ENCODE measurements around the gene IRF6.

IRF6 gene

DNA sequence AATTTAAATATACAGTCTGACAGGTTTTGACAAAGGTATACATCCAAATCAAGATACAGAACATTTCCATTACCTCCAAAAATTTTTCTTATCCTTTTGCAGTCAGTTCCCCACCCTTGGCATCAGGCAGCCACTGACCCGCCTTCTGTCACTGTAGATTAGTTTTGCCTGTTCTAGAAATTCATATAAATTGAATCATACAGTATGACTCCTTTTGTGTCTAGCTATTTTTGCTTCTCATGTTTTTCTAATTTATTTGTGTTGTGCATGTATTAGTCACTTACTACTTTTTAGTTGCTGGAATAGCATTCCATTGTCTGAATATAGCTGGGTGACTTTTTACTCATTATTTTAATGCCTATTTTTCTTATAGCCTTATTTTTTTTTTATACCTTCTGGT lies 25.7 kb upstream of the IRF6 start:
- H3K4me3 Mint-ChIP-seq = peak overlapping the region; percentile 2
- no peak overlapping the region for H3K27ac Mint-ChIP-seq
- H3K4me1 Mint-ChIP-seq (ENCODE audit: low read depth) = peaks cover 65% of the 10 kb centered on the region
- no peaks in the 10 kb centered on the region for H3K9me3 Mint-ChIP-seq (ENCODE audit: low read depth)
- no peaks in the 10 kb centered on the region for H3K27me3 Mint-ChIP-seq
- peaks cover 26% of the 10 kb centered on the region for H3K36me3 Mint-ChIP-seq

DNA sequence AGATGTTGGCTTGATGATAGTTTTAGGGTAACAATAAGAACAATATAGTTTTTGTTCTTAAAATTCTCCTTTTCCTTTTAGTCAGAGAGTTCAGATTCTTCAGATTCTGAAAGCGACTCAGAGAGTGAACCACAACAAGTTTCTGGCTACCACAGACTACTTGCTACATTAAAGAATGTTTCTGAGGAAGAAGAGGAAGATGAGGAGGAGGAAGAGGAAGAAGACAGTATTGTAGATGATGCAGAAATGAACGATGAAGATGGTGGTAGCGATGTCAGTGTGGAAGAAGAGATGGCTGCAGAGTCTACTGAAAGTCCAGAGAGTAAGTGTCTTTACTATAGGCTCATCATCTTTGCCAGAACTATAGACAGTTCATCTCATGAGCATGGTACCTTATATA lies 24.8 kb upstream of the IRF6 start:
- peaks cover 26% of the 10 kb centered on the region for H3K36me3 Mint-ChIP-seq
- no peaks in the 10 kb centered on the region for H3K9me3 Mint-ChIP-seq (ENCODE audit: low read depth)
- peak overlapping the region; percentile 3 for H3K4me3 Mint-ChIP-seq
- H3K4me1 Mint-ChIP-seq (ENCODE audit: low read depth) = peaks cover 57% of the 10 kb centered on the region
- peak overlapping the region; percentile 22 for H3K27ac Mint-ChIP-seq
- no peaks in the 10 kb centered on the region for H3K27me3 Mint-ChIP-seq

DNA sequence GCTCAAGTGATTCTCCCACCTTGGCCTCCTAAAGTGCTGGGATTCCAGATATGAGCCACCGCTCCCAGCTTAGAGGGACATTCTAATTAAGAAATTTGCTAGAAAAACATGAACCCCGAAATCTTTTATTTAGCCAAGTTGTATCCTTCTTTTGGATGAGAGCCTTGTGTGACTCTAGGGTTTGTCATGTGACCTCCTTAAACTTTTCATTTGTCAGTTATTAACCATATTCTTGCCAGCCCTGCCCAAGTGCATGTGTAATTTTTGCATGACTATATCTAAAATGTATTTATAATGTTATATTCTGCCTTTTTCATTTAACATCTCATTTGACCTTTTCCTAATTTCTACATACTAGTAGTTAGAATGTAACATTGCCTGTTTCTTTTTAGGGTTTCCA lies 23.8 kb upstream of the IRF6 start:
- Mint-ChIP-seq H3K27ac (peak overlapping the region; percentile 89), H3K36me3 (peaks cover 22% of the 10 kb centered on the region), H3K4me1 (ENCODE audit: low read depth) (peaks cover 47% of the 10 kb centered on the region)

DNA sequence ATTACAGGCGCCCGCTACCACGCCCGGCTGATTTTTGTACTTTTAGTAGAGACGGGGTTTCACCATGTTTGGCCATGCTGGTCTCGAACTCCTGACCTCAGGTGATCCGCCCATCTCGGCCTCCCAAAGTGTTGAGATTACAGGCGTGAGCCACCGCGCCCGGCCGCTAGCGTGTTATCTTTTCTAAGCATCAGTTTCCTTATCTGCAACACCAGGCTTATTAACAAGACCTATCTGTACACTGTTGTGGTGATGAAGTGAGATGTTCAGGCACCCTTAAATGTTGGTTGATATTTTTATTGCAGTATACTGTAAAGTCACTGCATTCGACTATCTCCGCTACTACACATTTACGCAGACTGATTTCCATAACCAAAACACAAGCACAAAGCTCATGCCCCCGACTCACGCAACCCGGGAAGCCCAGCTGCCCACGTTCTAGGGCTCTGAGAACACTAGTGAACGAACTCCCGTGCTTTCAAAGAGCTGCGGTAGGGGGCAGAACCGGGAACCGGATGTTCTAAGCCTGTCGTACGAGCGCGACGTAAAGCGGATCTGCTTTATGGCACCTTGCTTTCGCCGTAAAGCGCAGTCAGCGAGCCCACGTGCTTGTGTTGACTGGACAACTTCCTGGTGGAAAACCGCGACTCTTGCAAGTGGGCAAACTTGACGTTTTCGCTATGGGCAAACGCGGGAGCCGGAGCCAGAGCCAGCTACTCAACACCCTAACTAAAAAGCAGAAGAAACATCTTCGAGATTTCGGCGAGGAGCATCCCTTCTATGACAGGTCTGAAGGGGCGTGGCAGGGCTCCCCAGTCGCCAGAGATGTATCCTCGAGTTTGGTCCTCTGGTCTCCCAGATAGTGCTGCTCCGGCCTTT lies 21.7 kb upstream of the IRF6 start, which contains the start of gene UTP25:
Gene UTP25 (plus strand): TSS at position 589 of the 879 bp plus-strand sequence. CDS start 92 bp downstream, at position 681.
- Mint-ChIP-seq H3K4me1 (ENCODE audit: low read depth) (peaks cover 46% of the 10 kb centered on the region), H3K36me3 (peaks cover 14% of the 10 kb centered on the region), H3K4me3 (peak within 1 kb of the TSS; percentile 95), H3K9me3 (ENCODE audit: low read depth) (no peaks in the 10 kb centered on the region), H3K27me3 (peaks cover 4% of the 10 kb centered on the region), H3K27ac (peak within 1 kb of the TSS; percentile 95)

More for the DNA sequence above, 23.8 kb upstream of the IRF6 start:
- no peaks in the 10 kb centered on the region for H3K27me3 Mint-ChIP-seq
- H3K9me3 Mint-ChIP-seq (ENCODE audit: low read depth) = no peaks in the 10 kb centered on the region
- peak overlapping the region; percentile 95 for H3K4me3 Mint-ChIP-seq

DNA sequence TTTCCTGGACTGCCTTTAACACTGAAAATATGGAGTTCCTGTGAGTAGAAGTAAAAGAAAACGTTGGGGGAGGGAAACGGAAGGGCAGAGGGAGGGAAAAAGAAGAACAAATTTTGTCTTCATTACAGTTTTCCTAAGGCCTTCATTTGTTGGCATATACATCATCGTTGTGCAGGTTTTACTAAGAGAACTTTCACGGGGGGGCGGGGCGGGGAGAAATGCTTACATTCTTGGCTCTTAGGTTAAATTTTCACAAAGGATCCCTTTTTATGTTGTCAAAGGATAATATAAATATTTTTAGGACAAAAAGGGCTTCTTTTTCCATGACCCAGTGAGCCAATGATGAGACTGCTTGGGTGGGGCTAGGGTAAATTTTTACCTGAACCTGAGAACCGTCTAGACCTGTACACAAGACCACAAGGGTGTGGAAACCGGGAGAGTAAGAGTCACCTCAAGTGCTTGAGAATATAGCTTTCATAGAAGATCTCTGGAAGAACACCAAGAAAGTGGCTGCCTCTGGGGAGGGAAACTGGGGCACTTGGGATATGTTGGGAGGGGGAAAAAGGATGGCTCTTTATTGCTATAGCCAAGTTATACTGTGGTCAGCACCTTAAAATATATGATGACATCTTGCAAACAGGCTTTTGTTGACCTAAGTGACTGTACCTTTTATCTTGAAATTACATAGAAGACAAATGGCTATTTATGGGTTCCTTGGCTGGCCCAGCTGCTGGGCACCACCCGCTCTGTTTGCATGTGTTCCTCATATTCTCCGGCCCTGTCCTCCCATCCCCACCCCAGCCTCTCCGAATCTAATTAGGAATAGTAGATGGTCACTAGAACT lies 19.9 kb upstream of the IRF6 start:
- H3K4me3 Mint-ChIP-seq = no peak overlapping the region
- peaks cover 5% of the 10 kb centered on the region for H3K36me3 Mint-ChIP-seq
- H3K27ac Mint-ChIP-seq = peak overlapping the region; percentile 6
- peaks cover 13% of the 10 kb centered on the region for H3K27me3 Mint-ChIP-seq
- H3K4me1 Mint-ChIP-seq (ENCODE audit: low read depth) = peaks cover 33% of the 10 kb centered on the region
- H3K9me3 Mint-ChIP-seq (ENCODE audit: low read depth) = no peaks in the 10 kb centered on the region

DNA sequence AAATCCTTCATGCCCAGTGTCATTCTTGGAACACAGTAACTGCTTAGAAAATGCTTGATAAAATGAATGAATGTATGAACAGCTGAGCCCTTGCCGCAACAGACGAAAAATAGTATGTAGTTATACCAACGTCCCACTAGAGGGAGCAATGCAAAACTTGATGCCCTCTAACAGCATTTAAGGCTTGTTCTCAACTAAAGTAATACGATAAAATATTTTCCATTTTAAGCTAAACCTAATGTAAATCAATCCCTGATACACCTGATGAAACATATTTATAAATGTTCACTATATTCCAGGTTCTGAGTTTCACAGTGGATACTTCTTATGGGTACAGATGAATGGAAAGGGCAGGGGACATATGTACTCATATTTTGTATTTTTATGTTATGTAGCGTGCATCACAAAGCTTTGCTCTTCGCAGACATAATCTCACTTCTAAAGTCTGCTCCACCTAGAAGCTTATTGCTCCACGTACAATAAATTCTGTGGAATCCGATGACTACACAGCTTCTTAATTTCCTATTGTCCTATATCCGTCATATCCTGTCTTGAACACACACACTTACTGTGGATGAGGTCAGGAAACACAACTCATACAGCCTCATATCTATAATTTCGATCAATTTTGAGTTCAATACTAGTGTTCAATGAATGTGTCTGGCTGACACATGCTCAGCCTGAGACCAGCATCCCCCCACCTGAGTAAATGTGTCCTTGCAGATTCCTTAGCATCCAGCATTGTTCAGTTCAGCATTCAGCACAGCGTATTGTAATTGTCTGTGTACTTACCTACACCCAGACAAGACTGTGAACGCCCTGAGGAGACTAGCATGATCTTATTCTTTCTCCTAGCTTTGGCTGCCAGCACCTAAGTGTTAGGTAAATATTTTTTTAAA lies 17.4 kb upstream of the IRF6 start:
- Mint-ChIP-seq H3K4me1 (ENCODE audit: low read depth) (peaks cover 16% of the 10 kb centered on the region), H3K4me3 (no peak overlapping the region), H3K9me3 (ENCODE audit: low read depth) (no peaks in the 10 kb centered on the region)

DNA sequence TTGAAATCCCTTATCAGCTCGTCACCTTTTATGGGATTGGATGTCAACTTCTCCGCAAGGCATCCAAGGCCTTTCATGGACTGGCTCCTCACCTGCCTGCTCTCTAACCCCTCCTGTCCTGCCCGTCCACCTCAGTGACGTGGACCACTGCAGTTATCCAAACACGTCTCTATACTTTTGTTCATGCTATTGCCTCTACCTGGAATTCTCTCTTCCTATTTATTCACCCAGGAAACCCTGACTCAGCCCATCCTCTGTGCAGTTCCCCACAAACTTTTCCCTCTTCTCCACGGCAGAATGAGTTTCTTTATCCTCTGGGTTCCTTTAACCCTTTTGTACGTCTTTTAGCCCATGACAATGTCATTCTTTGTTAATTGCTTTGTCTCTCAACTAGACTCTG lies 16.8 kb upstream of the IRF6 start:
- no peaks in the 10 kb centered on the region for H3K9me3 Mint-ChIP-seq (ENCODE audit: low read depth)
- peaks cover 16% of the 10 kb centered on the region for H3K4me1 Mint-ChIP-seq (ENCODE audit: low read depth)
- H3K36me3 Mint-ChIP-seq = peaks cover 3% of the 10 kb centered on the region
- H3K27me3 Mint-ChIP-seq = peaks cover 18% of the 10 kb centered on the region
- H3K27ac Mint-ChIP-seq = no peak overlapping the region
- no peak overlapping the region for H3K4me3 Mint-ChIP-seq

More for the DNA sequence above, 17.4 kb upstream of the IRF6 start:
- no peak overlapping the region for H3K27ac Mint-ChIP-seq
- H3K36me3 Mint-ChIP-seq = peaks cover 3% of the 10 kb centered on the region
- peaks cover 18% of the 10 kb centered on the region for H3K27me3 Mint-ChIP-seq

DNA sequence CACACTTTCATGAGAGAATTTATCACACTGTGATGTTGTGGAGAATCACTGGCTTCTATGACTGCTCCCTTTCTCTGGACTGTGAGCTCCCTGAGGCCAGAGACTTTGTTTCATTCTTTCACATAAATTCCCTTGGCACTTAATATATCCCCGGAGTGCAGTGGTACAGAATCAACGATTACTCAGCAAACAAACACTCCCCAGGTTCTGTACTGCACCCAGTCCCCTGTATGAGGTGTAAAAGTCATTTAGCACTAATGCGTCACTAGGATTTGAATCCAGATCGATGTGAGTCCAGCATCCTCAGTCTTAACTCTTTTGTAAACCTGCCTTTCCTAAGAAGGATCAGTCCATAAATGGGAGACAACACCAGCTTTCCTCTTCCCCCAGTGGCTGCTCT lies 15.0 kb upstream of the IRF6 start:
- H3K9me3 Mint-ChIP-seq (ENCODE audit: low read depth) = no peaks in the 10 kb centered on the region
- H3K4me1 Mint-ChIP-seq (ENCODE audit: low read depth) = peaks cover 11% of the 10 kb centered on the region
- H3K27ac Mint-ChIP-seq = no peak overlapping the region
- H3K4me3 Mint-ChIP-seq = no peak overlapping the region
- peaks cover 3% of the 10 kb centered on the region for H3K36me3 Mint-ChIP-seq
- peaks cover 18% of the 10 kb centered on the region for H3K27me3 Mint-ChIP-seq

DNA sequence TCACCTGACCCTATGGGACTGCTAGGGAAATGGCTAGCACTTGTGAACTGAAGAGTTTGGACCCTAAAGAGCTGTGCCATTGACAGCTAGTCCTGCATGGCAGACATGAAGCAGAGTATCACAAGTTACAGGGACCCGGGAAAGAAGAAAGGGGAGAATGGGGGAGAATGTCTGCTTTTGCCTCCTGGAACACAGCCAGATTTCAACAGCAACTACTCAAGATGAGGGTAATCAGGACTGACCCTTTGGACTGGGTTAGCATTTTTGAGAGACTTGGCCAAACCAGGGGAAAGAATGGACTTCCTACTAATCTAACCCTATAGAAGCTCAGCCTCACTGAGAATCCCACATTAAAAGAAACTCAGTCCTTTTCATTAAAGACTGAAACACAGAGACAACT lies 13.1 kb upstream of the IRF6 start:
- H3K4me1 Mint-ChIP-seq (ENCODE audit: low read depth) = peaks cover 19% of the 10 kb centered on the region
- H3K9me3 Mint-ChIP-seq (ENCODE audit: low read depth) = no peaks in the 10 kb centered on the region
- peaks cover 3% of the 10 kb centered on the region for H3K36me3 Mint-ChIP-seq
- peaks cover 18% of the 10 kb centered on the region for H3K27me3 Mint-ChIP-seq
- no peak overlapping the region for H3K27ac Mint-ChIP-seq
- no peak overlapping the region for H3K4me3 Mint-ChIP-seq

DNA sequence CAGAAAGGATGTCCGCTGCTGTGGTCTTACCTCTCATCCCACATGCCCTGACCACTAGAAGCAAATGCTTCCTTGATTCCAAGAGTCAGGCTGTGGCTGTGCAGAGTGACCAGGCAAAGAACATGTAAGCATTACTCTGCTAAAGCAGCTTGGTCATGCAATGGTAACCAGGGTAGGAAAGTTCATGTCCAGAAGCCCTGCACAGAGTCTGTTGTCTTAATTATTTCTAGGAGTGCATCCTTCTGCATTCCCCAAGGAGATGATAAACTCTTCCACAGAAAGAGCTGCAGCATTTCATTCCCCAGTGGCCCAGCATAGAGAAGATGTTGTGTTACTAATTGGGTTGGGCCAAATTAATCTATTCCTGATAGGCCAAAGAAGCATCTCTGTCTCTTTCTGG lies 11.7 kb upstream of the IRF6 start:
- Mint-ChIP-seq H3K4me1 (ENCODE audit: low read depth) (peaks cover 11% of the 10 kb centered on the region), H3K9me3 (ENCODE audit: low read depth) (no peaks in the 10 kb centered on the region), H3K36me3 (peaks cover 3% of the 10 kb centered on the region), H3K4me3 (no peak overlapping the region), H3K27ac (no peak overlapping the region), H3K27me3 (peaks cover 15% of the 10 kb centered on the region)

DNA sequence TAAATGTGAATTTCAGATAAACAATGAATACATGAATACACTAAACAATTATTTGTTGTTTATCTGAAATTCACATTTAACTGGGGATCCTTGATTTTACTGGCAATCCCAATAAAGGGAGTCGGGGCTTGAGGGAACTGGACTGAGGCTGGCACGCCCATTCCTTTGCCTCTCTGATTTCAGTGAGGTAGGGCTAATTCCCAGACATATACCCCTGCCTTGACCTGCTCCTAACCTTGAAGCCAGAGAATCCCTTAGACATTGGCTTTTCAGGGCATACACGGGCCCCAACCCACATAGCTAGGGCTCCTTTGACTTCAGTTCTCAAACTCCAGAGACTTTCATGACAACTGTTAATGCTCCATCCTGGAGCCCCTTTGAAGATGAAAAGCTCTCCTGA lies 11.0 kb upstream of the IRF6 start:
- H3K4me1 Mint-ChIP-seq (ENCODE audit: low read depth) = peaks cover 10% of the 10 kb centered on the region
- peaks cover 3% of the 10 kb centered on the region for H3K36me3 Mint-ChIP-seq
- no peak overlapping the region for H3K27ac Mint-ChIP-seq
- no peak overlapping the region for H3K4me3 Mint-ChIP-seq
- no peaks in the 10 kb centered on the region for H3K9me3 Mint-ChIP-seq (ENCODE audit: low read depth)
- H3K27me3 Mint-ChIP-seq = peaks cover 13% of the 10 kb centered on the region

DNA sequence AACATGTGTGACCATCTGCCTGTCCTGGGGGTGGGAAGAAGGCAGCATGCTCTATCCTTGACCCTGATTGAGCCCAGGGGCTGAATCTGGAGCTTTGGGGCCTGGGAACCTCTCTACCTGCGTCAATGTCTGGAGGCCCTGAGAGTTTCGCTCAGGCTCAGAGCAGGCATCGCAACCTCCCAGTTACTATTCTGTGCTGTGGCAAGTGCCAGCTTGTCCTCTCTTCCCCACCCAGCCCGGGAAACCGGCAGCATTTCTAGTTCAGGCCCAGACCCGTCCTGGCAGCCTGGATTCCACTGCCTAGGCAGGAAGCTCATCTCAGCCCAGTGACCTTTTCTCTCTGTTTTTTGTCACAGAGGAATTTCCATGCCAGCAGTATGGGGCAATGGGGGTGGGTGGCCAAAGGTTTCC lies 10.0 kb upstream of the IRF6 start:
- Mint-ChIP-seq H3K4me1 (ENCODE audit: low read depth) (peaks cover 10% of the 10 kb centered on the region), H3K27me3 (peaks cover 7% of the 10 kb centered on the region), H3K9me3 (ENCODE audit: low read depth) (no peaks in the 10 kb centered on the region), H3K27ac (peak overlapping the region; percentile 50), H3K36me3 (peaks cover 3% of the 10 kb centered on the region), H3K4me3 (no peak overlapping the region)

DNA sequence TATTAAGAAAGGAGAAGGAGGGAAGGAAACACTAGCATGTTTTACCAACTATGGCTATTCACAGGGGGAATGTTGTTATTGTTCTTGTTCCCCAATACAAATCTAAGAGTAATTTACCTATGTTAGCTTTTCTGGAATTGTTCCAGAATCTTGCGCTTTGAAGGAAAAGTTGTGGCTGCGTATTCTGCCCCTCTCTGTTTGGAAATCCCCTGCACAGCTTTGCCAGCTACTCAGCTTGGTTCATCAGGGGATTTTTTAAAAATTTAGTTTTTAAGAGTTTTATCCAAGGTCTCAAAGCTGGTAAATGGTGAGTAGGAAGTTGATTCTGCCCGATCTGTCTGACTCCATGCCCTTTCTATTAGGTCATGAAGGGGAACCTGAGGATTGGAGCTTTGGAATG lies 9.5 kb upstream of the IRF6 start:
- peaks cover 10% of the 10 kb centered on the region for H3K4me1 Mint-ChIP-seq (ENCODE audit: low read depth)
- peaks cover 3% of the 10 kb centered on the region for H3K36me3 Mint-ChIP-seq
- H3K27me3 Mint-ChIP-seq = peaks cover 3% of the 10 kb centered on the region
- peak overlapping the region; percentile 50 for H3K27ac Mint-ChIP-seq
- H3K9me3 Mint-ChIP-seq (ENCODE audit: low read depth) = no peaks in the 10 kb centered on the region
- H3K4me3 Mint-ChIP-seq = no peak overlapping the region

DNA sequence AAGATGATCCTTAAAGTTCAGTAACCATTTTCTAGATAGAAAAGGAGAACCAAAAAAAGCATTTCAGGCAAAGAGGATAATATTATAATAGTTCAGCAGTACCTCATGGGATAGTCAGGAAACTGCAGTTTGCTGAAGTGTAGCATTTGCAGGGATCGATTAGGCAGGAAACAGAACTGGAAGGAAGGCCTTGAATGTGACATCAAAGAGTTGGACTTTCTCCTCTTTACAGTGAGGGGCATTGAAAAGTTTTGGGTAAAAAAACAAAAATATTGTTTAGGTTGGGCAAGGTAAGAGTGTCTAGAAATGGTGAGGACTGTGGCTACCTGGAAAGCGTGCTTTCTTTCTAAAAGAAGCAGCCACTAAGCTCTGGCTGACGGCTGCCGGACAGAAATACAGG lies 8.0 kb upstream of the IRF6 start:
- Mint-ChIP-seq H3K4me3 (no peak overlapping the region), H3K9me3 (ENCODE audit: low read depth) (no peaks in the 10 kb centered on the region), H3K27ac (no peak overlapping the region), H3K27me3 (peaks cover 3% of the 10 kb centered on the region), H3K36me3 (peaks cover 3% of the 10 kb centered on the region), H3K4me1 (ENCODE audit: low read depth) (peaks cover 10% of the 10 kb centered on the region)
